GM12892 (cell line): ENCODE data around the gene SPG7. TPM values are rescaled to one million over a fixed set of nuclear protein-coding genes. Genes with fewer than 3 reads are reported as not detected.
"Not testable (repeated sequence)": the region's sequence is repeated elsewhere in the genome, so short reads cannot be mapped to it uniquely, and the experiment has no call there.

ENCODE experiments used
- DNase-seq: peaks from one replicate; pipeline ENCODE4 v3.0.0; 2011; ENCODE audit not compliant: insufficient read length
- FAIRE-seq: peaks from 2 replicates; lab custom pipeline; 2011; peaks lifted over from hg19 to GRCh38; lab: Jason Lieb, UNC
- POLR2A ChIP-seq: IDR thresholded peaks from 2 replicates; pipeline ENCODE4 v1.6.1; 2011; ENCODE audit warnings: low read depth, low read length, control low read depth
- POLR2AphosphoS5 ChIP-seq: IDR thresholded peaks from 2 replicates; pipeline ENCODE4 v1.6.1; 2011; ENCODE audit warnings: low read depth, low read length, control low read depth
- TAF1 ChIP-seq: IDR thresholded peaks from 2 replicates; pipeline ENCODE4 v1.6.1; 2011; ENCODE audit warnings: low read depth, mild to moderate bottlenecking, control low read depth, low read length, borderline replicate concordance
- polyA plus RNA-seq: library from polyadenylated mRNA; unstranded; fragments of >200 nt; gene quantifications from one replicate; pipeline ENCODE4 v1.2.1, GENCODE V29; 2012; ENCODE audit warnings: missing spikeins, inconsistent platforms; ENCODE audit not compliant: missing spikeins

The SPG7 gene
- polyA plus RNA-seq, result 80.0 TPM

GRCh38 chr16:89507834-89508590 is at the start of gene SPG7:
Gene SPG7 (plus strand): TSS chr16:89508403. CDS start chr16:89508418, 15 bp downstream.
- DNase-seq, result peak; percentile 96
- peak; percentile 71 for TF ChIP-seq POLR2AphosphoS5
- TF ChIP-seq TAF1, result peak; percentile 61; the same call in 1 of the 2 replicates
- peak; percentile 85; the same call in 1 of the 2 replicates for TF ChIP-seq POLR2A
- FAIRE-seq, result peak; percentile 93

GRCh38 chr16:89458551-89458950 is 49.7 kb upstream of the SPG7 start:
- DNase-seq (no peak), FAIRE-seq (no peak)
- no peak; the same call in 1 of the 2 replicates for TF ChIP-seq POLR2AphosphoS5
- TF ChIP-seq POLR2A, result no peak; the same call in 1 of the 2 replicates
- TF ChIP-seq TAF1, result no peak

GRCh38 chr16:89458967-89459366 is 49.2 kb upstream of the SPG7 start:
- FAIRE-seq (no peak), DNase-seq (no peak)
- TF ChIP-seq TAF1 (no peak), POLR2AphosphoS5 (no peak; the same call in 1 of the 2 replicates), POLR2A (no peak)

- DNase-seq (no peak), FAIRE-seq (no peak)
- TF ChIP-seq TAF1 (no peak), POLR2AphosphoS5 (no peak), POLR2A (no peak)
These were observed 47.6 kb upstream of the SPG7 start for GRCh38 chr16:89460556-89460955.

- DNase-seq, FAIRE-seq: not testable (repeated sequence)
These were observed 46.3 kb upstream of the SPG7 start for GRCh38 chr16:89461890-89462289.

GRCh38 chr16:89462639-89463038 is 45.6 kb upstream of the SPG7 start:
- FAIRE-seq, DNase-seq: not testable (repeated sequence)

GRCh38 chr16:89463312-89463711 is 44.9 kb upstream of the SPG7 start:
- FAIRE-seq, DNase-seq: not testable (repeated sequence)

- DNase-seq (no peak), FAIRE-seq (no peak)
- TF ChIP-seq TAF1 (no peak), POLR2AphosphoS5 (no peak), POLR2A (no peak)
These were observed 41.3 kb upstream of the SPG7 start for GRCh38 chr16:89466920-89467319.

- DNase-seq, result no peak
- no peak for TF ChIP-seq TAF1
- no peak for TF ChIP-seq POLR2AphosphoS5
- no peak for TF ChIP-seq POLR2A
- FAIRE-seq, result no peak
These were observed 40.8 kb upstream of the SPG7 start for GRCh38 chr16:89467382-89467781.

GRCh38 chr16:89472711-89473075 is 35.5 kb upstream of the SPG7 start:
- no peak for TF ChIP-seq POLR2AphosphoS5
- no peak for DNase-seq
- FAIRE-seq, result no peak

- no peak for DNase-seq
- FAIRE-seq, result no peak
- TF ChIP-seq POLR2A (no peak), TAF1 (no peak), POLR2AphosphoS5 (no peak)
These were observed 35.0 kb upstream of the SPG7 start for GRCh38 chr16:89473136-89473712.

GRCh38 chr16:89473791-89474414 is 34.3 kb upstream of the SPG7 start:
- no peak for FAIRE-seq
- TF ChIP-seq POLR2AphosphoS5, result no peak
- TF ChIP-seq TAF1, result no peak
- no peak for TF ChIP-seq POLR2A
- DNase-seq, result no peak
